ENCODE results near the gene POLA1.

POLA1 gene

GRCh38 chrX:24877854-24878650 lies 184.3 kb downstream of the POLA1 start:
- FAIRE-seq = no peak

DNA sequence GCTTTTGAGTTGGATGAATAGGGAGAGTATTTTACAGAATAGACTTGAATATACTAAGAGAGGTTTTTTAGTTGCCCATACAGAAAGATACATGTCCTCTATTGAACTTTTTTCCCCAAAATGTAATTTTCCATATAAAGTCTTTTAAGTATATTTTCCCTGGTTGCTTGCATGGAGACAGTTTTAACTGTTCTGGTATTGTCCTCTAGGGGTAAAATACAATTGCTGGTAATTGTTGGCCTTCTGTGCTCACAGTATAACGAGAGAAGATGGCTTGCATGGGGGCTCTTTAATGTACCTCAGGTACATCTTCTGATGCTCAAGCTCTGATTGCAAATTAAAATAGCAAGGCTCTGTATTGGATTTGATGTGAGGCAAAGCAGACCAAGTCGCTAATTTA lies 186.0 kb downstream of the POLA1 start:
- FAIRE-seq = no peak

- FAIRE-seq = no peak
Observed at GRCh38 chrX:24886916-24887315, 193.2 kb downstream of the POLA1 start.

DNA sequence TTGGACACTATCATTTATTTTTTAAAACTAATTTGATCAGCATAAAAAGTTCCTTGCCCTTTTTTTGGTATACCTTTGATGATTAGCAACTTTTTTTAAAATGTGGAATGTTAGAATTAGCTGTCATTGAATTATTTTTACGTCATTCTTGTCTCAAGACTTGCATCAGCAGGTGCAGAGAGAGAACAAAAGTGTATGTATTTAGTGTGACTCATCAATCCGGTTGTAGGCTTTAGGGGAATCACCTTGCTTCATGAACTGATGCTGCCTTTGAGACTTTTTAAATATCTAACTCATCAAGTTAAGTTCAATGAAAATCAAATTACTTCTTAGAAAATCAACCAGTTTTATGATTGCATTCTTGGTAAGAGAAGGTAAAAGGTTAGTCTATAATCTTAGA lies 197.0 kb downstream of the POLA1 start:
- FAIRE-seq = no peak

DNA sequence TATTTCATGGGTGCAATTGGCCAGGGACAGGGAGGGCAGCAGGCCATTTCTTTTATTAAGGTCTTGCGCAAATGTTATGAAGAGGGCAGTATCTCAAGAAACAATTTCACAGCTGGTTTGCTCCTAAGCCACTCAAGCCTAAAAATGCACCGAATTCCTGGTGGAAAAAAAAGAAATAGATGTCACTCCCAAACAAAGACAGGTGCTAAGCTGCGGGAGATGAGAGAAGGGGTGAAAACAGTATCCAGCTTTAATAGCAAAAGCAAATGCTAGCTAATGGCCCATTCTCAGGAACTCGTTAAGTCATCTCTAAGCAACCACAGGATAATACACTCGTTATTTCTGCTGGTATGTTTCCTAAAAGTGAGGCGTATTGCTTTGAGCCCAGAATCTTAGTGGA lies 205.7 kb downstream of the POLA1 start:
- FAIRE-seq = no peak

DNA sequence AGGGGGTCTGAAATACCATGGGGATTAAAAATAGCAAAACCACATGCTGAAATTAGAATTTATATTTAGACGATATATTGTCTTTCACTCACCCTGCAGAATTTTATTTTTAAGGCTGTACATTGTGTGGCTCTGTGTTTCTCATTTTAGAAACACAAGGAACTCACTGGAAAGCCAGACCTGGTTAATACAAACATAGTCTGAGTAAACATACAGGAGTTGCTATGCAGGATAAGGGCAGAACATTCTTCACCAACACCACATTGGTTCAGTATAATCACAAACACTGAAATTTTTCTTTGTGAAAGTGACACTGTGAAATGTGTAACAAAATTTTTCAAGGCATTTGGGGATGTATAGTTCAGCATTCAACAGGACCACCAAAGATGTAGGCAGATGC lies 206.5 kb downstream of the POLA1 start:
- FAIRE-seq = no peak

DNA sequence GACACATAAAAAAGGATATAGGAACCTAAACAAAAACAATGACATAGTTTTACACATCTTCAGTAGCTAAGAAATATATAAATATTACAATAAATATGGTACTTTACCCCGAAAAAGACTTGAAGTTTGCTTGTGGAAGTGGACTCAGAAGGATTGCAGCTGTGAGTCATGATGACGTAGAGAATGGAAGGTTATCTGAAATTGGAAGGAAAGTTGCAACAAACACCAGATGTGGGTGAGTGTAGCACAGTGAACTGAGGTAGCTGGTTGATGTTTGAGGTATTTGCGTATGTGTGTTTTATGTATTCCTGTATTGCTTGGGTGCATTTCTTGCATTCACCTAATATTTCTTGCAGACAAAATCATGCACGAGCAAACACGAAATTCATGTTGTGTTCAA lies 209.1 kb downstream of the POLA1 start:
- FAIRE-seq = no peak

GRCh38 chrX:24918715-24919114 lies 225.0 kb downstream of the POLA1 start:
- FAIRE-seq = no peak

- FAIRE-seq = no peak
Observed at GRCh38 chrX:24920769-24921168, 227.1 kb downstream of the POLA1 start.

DNA sequence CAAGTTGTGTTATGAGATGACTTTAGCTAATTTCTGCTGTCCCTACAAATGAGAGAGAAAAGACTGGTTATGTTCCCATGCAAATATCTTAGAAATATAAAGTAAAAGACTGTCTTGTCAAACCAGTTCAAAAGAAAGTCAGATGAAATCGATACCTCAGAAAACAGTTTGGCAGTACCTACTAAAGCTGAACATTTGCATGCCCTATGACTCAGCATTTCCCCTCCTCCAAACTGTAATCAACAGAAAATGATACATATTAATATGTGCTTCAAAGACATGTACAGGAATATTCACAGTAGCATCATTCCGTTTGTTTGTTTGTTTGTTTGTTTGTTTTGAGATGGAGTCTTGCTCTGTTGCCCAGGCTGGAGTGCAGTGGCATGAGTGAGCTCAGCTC lies 231.7 kb downstream of the POLA1 start:
- no peak for FAIRE-seq

GRCh38 chrX:24927372-24927771 lies 233.7 kb downstream of the POLA1 start:
- FAIRE-seq = no peak

GRCh38 chrX:24928114-24928513 lies 234.4 kb downstream of the POLA1 start:
- no peak for FAIRE-seq

DNA sequence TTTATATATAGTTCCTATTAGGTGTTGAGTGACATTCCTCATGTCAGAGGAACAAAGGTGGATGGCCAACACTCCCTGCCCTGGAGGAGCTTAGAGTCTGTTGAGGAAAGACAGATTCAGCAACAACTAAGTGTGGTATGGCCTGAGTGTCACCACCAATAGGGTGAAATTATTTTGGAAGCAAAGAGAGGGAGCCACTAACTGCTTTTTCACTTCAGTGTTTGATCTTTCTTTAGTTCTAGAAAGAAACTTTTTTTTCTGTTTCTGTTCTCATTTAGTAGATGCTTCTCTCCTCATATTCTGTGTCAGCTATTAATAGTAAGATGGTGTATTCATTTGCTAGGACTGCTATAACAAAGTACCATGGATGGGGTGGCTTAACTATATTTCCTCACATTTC lies 240.6 kb downstream of the POLA1 start:
- FAIRE-seq = no peak

DNA sequence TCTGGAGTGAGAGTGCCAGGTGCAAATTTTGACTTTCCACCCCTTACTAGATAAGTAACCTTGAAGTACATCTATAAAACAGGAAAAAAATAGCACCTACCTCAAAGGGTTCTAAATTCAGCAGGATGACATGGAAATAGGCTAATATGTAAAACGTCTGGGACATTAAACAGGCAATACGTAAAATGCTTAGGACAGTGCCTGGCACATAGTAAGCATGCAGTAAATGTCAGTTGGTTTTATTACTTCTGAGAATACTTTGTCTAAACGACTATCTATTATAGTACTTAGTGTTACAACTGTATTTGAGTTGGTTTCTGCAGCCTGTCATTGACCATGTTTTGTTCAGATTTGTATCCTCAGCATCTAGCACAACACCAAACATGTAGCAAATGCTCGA lies 251.3 kb downstream of the POLA1 start:
- no peak for FAIRE-seq

DNA sequence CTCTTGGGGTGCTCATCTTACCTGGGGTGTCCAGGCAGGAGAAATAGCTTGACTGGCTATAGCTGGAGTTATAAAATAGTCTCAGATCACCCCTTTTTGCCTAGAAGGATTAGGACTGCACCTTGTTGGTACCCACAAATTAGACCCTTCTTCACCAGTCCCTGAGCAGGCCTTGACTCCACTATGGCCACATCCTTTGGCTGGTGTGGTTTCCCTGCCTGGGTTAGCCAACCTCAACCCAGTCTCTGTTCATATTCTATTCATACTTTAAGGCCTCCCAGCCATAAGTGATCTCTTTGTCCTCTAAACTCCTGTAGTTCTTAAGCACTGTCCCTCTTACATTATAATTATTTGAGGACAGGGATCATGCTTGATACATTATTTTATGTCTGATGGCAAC lies 252.7 kb downstream of the POLA1 start:
- FAIRE-seq = no peak

GRCh38 chrX:24954732-24955131 lies 261.0 kb downstream of the POLA1 start:
- no peak for FAIRE-seq

- no peak for FAIRE-seq
Observed at GRCh38 chrX:24955372-24955930, 261.7 kb downstream of the POLA1 start.

GRCh38 chrX:24956828-24957227 lies 263.1 kb downstream of the POLA1 start:
- no peak for FAIRE-seq

GRCh38 chrX:24961809-24962208 lies 268.1 kb downstream of the POLA1 start:
- FAIRE-seq = no peak

- FAIRE-seq = no peak
Observed at GRCh38 chrX:24963823-24964222, 270.1 kb downstream of the POLA1 start.

DNA sequence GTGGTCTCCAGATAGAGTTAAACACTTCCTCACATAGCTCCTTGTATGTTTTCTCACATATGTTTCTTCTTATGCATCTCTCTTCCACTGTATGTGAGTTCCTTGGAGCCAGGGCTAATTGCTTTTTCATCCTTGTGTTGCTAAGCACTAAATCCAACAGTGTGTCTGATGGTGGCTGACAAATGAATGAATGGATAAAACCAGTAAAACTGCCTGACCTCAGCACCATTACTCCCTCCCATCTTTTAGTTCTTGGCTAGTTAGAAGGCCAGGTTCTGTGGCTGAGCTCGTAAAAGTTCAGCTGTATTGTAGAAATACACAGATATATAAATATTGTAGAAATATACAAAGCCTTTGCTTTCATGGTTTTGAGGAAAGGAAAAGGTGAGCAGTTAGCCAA lies 271.7 kb downstream of the POLA1 start:
- no peak for FAIRE-seq

DNA sequence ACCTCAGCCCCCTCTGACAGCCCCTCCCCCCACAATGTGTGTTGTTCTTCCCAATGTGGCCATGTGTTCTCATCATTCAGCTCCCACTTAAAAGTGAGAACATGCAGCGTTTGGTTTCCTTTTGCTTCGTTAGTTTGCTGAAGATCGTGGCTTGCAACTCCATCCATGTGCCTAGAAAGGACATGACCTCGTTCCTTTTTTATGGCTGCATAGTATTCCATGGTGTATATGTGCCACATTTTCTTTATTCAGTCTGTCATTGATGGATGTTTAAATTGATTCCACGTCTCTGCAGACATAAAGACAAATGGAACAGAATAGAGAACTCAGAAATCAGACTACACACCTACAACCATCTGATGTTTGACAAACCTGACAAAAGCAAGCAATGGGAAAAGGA lies 276.1 kb downstream of the POLA1 start:
- FAIRE-seq = no peak

DNA sequence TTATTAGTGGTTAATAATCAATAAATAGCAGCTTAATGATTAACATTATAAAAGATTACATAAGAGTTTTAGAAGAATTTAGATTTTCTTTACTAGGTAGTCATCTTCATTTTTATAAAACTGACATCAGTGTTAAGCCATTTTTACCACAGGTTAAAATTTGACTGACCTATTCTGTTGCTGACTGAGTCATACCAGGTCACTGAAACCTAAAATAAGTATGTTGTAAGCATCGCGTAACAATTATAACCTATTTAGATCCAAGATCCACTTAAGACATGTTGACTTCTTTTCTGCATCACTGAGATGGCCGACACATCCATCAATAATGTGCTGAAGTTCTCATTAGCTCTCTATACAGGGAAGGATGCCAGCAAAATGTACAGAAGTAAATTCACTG lies 285.4 kb downstream of the POLA1 start:
- no peak for FAIRE-seq

DNA sequence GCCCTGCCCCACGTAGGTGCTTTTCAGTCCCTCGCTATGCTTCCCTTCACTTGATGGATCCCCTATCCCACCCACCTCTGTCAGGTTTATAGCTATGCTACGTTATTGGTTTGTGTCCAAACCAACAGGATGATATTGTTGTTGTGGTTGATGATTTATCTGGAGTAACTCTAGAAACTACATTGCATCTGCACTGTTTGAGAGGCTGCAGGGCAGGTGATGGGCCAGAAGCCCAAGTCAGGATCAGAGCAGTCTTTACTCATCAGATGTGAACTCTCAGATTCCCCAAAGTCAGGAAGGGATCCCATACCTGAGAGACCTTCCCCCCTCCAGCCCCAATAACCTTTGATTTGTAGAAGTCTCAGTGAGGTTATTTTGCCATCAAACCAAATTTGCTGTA lies 287.3 kb downstream of the POLA1 start:
- FAIRE-seq = no peak

Measured in G401.6 (cell line).